KMS-11 (cell line): Measurements from ENCODE around the gene RAB3GAP2.
"Not testable (repeated sequence)": the region's sequence is repeated elsewhere in the genome, so short reads cannot be mapped to it uniquely, and the experiment has no call there.

ENCODE experiments used
- H2AFZ ChIP-seq: fragments of 200-600 bp; sonication (generic); 2 replicates; pipeline ENCODE4 v1.6.1; 2016; ENCODE audit warnings: antibody characterized with exemption, mixed run types, low read depth
- H3K27ac ChIP-seq: fragments of 200-600 bp; sonication (generic); 2 replicates; pipeline ENCODE4 v1.6.1; 2016; ENCODE audit warnings: mild to moderate bottlenecking, mixed run types
- H3K27me3 ChIP-seq: fragments of 200-600 bp; sonication (generic); 2 replicates; pipeline ENCODE4 v1.6.1; 2017; ENCODE audit warnings: mild to moderate bottlenecking, low read depth, mixed run types, moderate library complexity; ENCODE audit not compliant: insufficient read depth
- H3K36me3 ChIP-seq: fragments of 200-600 bp; sonication (generic); 2 replicates; pipeline ENCODE4 v1.6.1; 2017; ENCODE audit warnings: mild to moderate bottlenecking, mixed run types; ENCODE audit not compliant: insufficient read depth
- H3K4me1 ChIP-seq: fragments of 200-600 bp; sonication (generic); 2 replicates; pipeline ENCODE4 v1.6.1; 2016; ENCODE audit warnings: mild to moderate bottlenecking, low read depth, mixed run types; ENCODE audit not compliant: poor library complexity, severe bottlenecking
- H3K4me2 ChIP-seq: fragments of 200-600 bp; sonication (generic); 2 replicates; pipeline ENCODE4 v1.7.0; 2016; ENCODE audit warnings: mild to moderate bottlenecking, mixed run types
- H3K4me3 ChIP-seq: fragments of 200-600 bp; sonication (generic); IDR thresholded peaks from 2 replicates; pipeline ENCODE4 v1.6.1; 2017; ENCODE audit warnings: low read depth, low read length, mixed read lengths; ENCODE audit not compliant: insufficient read depth
- H3K79me2 ChIP-seq: fragments of 200-600 bp; sonication (generic); 2 replicates; pipeline ENCODE4 v1.6.1; 2016; ENCODE audit warnings: low read depth, mixed run types; ENCODE audit not compliant: insufficient read depth
- H3K9ac ChIP-seq: fragments of 200-600 bp; sonication (generic); 2 replicates; pipeline ENCODE4 v1.6.1; 2016; ENCODE audit warnings: mild to moderate bottlenecking, mixed run types
- H4K20me1 ChIP-seq: fragments of 200-600 bp; sonication (generic); 2 replicates; pipeline ENCODE4 v1.6.1; 2016; ENCODE audit warnings: mild to moderate bottlenecking, mixed run types; ENCODE audit not compliant: insufficient read depth
- CTCF ChIP-seq: fragments of 200-600 bp; sonication (generic); conservative IDR thresholded peaks from 2 replicates; pipeline ENCODE4 v1.6.1; 2017; ENCODE audit warnings: low read depth, mild to moderate bottlenecking, antibody characterized with exemption, low read length, moderate library complexity, mixed read lengths

The RAB3GAP2 gene

GRCh38 chr1:220251272-220251671 is 21.0 kb downstream of the RAB3GAP2 start:
- no peaks in the 10 kb centered on the region for H3K27me3 ChIP-seq
- no peak overlapping the region for H3K27ac ChIP-seq
- peaks cover 12% of the 10 kb centered on the region; the same call in 1 of the 2 replicates for H3K79me2 ChIP-seq
- no peak overlapping the region for H2AFZ ChIP-seq
- no peak overlapping the region for H3K4me3 ChIP-seq
- H3K9ac ChIP-seq = no peak overlapping the region
- H3K4me1 ChIP-seq = no peaks in the 10 kb centered on the region
- H4K20me1 ChIP-seq = no peaks in the 10 kb centered on the region
- no peak overlapping the region for H3K4me2 ChIP-seq
- TF ChIP-seq CTCF = no peak
- H3K36me3 ChIP-seq = peaks cover 6% of the 10 kb centered on the region; the same call in 1 of the 2 replicates

DNA sequence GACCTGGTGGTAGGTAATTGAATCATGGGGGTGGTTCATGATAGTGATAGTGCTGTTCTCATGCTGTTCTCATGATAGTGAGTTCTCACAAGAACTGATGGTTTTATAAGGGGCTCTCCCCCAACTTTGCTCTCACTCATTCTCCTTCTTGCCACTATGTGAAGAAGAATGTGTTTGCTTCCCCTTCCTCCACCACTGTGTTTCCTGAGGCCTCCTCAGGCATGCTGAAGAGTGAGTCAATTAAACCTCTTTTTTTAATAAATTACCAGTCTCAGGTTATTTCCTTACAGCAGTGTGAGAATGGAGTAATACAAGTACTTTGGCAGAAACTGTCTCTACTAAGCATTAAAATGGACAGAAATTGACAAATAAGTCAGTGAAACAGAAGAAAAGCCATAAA is 21.6 kb downstream of the RAB3GAP2 start:
- Histone ChIP-seq H3K27ac (no peak overlapping the region), H3K36me3 (peaks cover 6% of the 10 kb centered on the region; the same call in 1 of the 2 replicates), H4K20me1 (no peaks in the 10 kb centered on the region), H3K79me2 (peaks cover 6% of the 10 kb centered on the region; the same call in 1 of the 2 replicates), H3K4me3 (no peak overlapping the region), H3K27me3 (no peaks in the 10 kb centered on the region), H3K4me2 (no peak overlapping the region), H3K9ac (no peak overlapping the region), H3K4me1 (no peaks in the 10 kb centered on the region), H2AFZ (no peak overlapping the region)
- no peak for TF ChIP-seq CTCF

GRCh38 chr1:220249522-220249921 is 22.7 kb downstream of the RAB3GAP2 start:
- Histone ChIP-seq H3K27ac (no peak overlapping the region), H3K27me3 (no peaks in the 10 kb centered on the region), H3K36me3 (peaks cover 6% of the 10 kb centered on the region; the same call in 1 of the 2 replicates), H3K4me3 (no peak overlapping the region), H2AFZ (no peak overlapping the region), H3K4me1 (no peaks in the 10 kb centered on the region), H3K9ac (no peak overlapping the region), H3K4me2 (no peak overlapping the region), H4K20me1 (no peaks in the 10 kb centered on the region), H3K79me2 (no peaks in the 10 kb centered on the region)
- TF ChIP-seq CTCF = no peak

- not testable (repeated sequence) for H3K79me2 ChIP-seq, H3K36me3 ChIP-seq, H3K4me3 ChIP-seq, H4K20me1 ChIP-seq, H3K4me1 ChIP-seq, H3K27ac ChIP-seq, H2AFZ ChIP-seq, H3K9ac ChIP-seq, H3K4me2 ChIP-seq, H3K27me3 ChIP-seq
Observed at GRCh38 chr1:220248715-220249265, 23.5 kb downstream of the RAB3GAP2 start.

GRCh38 chr1:220245900-220246299 is 26.4 kb downstream of the RAB3GAP2 start:
- H4K20me1 ChIP-seq, H3K4me3 ChIP-seq, H3K27me3 ChIP-seq, H3K36me3 ChIP-seq, H3K79me2 ChIP-seq, H3K4me1 ChIP-seq, H3K4me2 ChIP-seq, H3K9ac ChIP-seq, H2AFZ ChIP-seq, H3K27ac ChIP-seq: not testable (repeated sequence)
